ENCODE data around the gene CMSS1.
A peak's percentile ranks its signal among the peaks of the same experiment; 100 is the strongest.

Gene CMSS1

GRCh38 chr3:100075196-100075595, 257.5 kb downstream of the CMSS1 start:
- Histone ChIP-seq H3K4me1 (ENCODE audit: control insufficient read depth, insufficient read depth, low read length) (peaks cover 3% of the 10 kb centered on the region), H3K27ac (ENCODE audit: low read length) (no peak overlapping the region), H3K36me3 (ENCODE audit: control insufficient read depth in 2 of 2, insufficient read depth in 2 of 2, low read length in 2 of 2) (no peaks in the 10 kb centered on the region), H3K9ac (ENCODE audit: low read length in 2 of 2) (no peak overlapping the region), H3K27me3 (ENCODE audit: control insufficient read depth in 1 of 2, insufficient read depth in 2 of 2, low read length in 2 of 2) (no peaks in the 10 kb centered on the region), H3K4me3 (ENCODE audit: low read length in 2 of 2) (no peak overlapping the region), H3K9me3 (ENCODE audit: control insufficient read depth in 2 of 2, low read length in 2 of 2) (no peaks in the 10 kb centered on the region)

- Histone ChIP-seq H3K27me3 (ENCODE audit: control insufficient read depth in 1 of 2, insufficient read depth in 2 of 2, low read length in 2 of 2) (no peaks in the 10 kb centered on the region), H3K4me3 (ENCODE audit: low read length in 2 of 2) (no peak overlapping the region), H3K27ac (ENCODE audit: low read length) (no peak overlapping the region)
Measured at GRCh38 chr3:100075851-100076730, 258.4 kb downstream of the CMSS1 start.

GRCh38 chr3:100076731-100077529, 259.3 kb downstream of the CMSS1 start:
- no peak overlapping the region for H3K27ac ChIP-seq (ENCODE audit: low read length)
- H3K4me1 ChIP-seq (ENCODE audit: control insufficient read depth, insufficient read depth, low read length), result peaks cover 3% of the 10 kb centered on the region

More at GRCh38 chr3:100075851-100076730, 258.4 kb downstream of the CMSS1 start:
- Histone ChIP-seq H3K9ac (ENCODE audit: low read length in 2 of 2) (no peak overlapping the region), H3K36me3 (ENCODE audit: control insufficient read depth in 2 of 2, insufficient read depth in 2 of 2, low read length in 2 of 2) (no peaks in the 10 kb centered on the region), H3K4me1 (ENCODE audit: control insufficient read depth, insufficient read depth, low read length) (peaks cover 3% of the 10 kb centered on the region), H3K9me3 (ENCODE audit: control insufficient read depth in 2 of 2, low read length in 2 of 2) (no peaks in the 10 kb centered on the region)

DNA sequence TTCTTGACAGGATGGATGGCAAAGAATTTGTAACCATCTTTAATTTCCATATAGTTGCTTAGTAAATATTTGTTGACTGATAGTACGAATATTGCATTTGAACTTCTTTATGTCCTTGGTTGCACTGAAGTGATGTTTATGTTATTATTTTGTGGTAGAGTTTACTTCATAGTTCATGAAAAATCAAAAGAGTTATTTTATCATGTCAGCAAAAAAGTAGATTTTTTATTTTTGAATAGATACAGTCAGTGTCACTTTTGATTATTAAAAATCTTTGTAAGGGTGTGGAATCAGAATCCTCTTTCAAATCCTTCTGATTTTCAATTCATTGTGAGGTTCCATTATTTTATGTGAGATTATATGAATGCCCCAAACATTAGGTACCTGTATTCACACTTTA, 261.7 kb downstream of the CMSS1 start:
- Histone ChIP-seq H3K9ac (ENCODE audit: low read length in 2 of 2) (no peak overlapping the region), H3K27me3 (ENCODE audit: control insufficient read depth in 1 of 2, insufficient read depth in 2 of 2, low read length in 2 of 2) (no peaks in the 10 kb centered on the region), H3K27ac (ENCODE audit: low read length) (no peak overlapping the region), H3K4me3 (ENCODE audit: low read length in 2 of 2) (no peak overlapping the region), H3K9me3 (ENCODE audit: control insufficient read depth in 2 of 2, low read length in 2 of 2) (no peaks in the 10 kb centered on the region), H3K4me1 (ENCODE audit: control insufficient read depth, insufficient read depth, low read length) (peaks cover 3% of the 10 kb centered on the region), H3K36me3 (ENCODE audit: control insufficient read depth in 2 of 2, insufficient read depth in 2 of 2, low read length in 2 of 2) (no peaks in the 10 kb centered on the region)

More at GRCh38 chr3:100076731-100077529, 259.3 kb downstream of the CMSS1 start:
- Histone ChIP-seq H3K27me3 (ENCODE audit: control insufficient read depth in 1 of 2, insufficient read depth in 2 of 2, low read length in 2 of 2) (no peaks in the 10 kb centered on the region), H3K9ac (ENCODE audit: low read length in 2 of 2) (no peak overlapping the region), H3K9me3 (ENCODE audit: control insufficient read depth in 2 of 2, low read length in 2 of 2) (no peaks in the 10 kb centered on the region), H3K36me3 (ENCODE audit: control insufficient read depth in 2 of 2, insufficient read depth in 2 of 2, low read length in 2 of 2) (no peaks in the 10 kb centered on the region), H3K4me3 (ENCODE audit: low read length in 2 of 2) (peak overlapping the region in 1 of 2 donors; percentile 15)

DNA sequence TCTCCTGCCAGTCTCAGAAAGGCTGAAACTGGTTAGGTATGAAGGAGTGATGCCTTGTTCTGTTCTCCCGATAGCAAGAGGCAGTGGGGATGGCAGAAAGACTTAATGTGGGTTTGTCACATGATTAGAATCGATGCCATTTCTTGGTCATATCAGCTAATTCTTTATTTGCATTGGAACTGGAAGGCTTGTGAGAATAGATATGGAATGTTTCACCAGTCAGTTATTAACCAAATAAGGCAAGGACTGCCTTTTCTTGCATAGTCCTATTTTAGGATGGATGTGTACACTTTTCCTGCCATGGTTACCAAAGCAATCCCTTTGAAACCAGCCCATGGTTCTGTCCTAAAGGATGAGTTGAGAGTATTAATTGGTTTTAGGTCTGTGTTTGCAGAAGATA, 262.9 kb downstream of the CMSS1 start:
- H3K4me1 ChIP-seq (ENCODE audit: control insufficient read depth, insufficient read depth, low read length), result peaks cover 3% of the 10 kb centered on the region
- H3K27me3 ChIP-seq (ENCODE audit: control insufficient read depth in 1 of 2, insufficient read depth in 2 of 2, low read length in 2 of 2), result no peaks in the 10 kb centered on the region
- H3K4me3 ChIP-seq (ENCODE audit: low read length in 2 of 2), result no peak overlapping the region
- no peak overlapping the region for H3K9ac ChIP-seq (ENCODE audit: low read length in 2 of 2)
- H3K9me3 ChIP-seq (ENCODE audit: control insufficient read depth in 2 of 2, low read length in 2 of 2), result no peaks in the 10 kb centered on the region
- no peak overlapping the region for H3K27ac ChIP-seq (ENCODE audit: low read length)
- H3K36me3 ChIP-seq (ENCODE audit: control insufficient read depth in 2 of 2, insufficient read depth in 2 of 2, low read length in 2 of 2), result no peaks in the 10 kb centered on the region

- Histone ChIP-seq H3K4me1 (ENCODE audit: control insufficient read depth, insufficient read depth, low read length) (peaks cover 1% of the 10 kb centered on the region), H3K27ac (ENCODE audit: low read length) (no peak overlapping the region), H3K9ac (ENCODE audit: low read length in 2 of 2) (no peak overlapping the region), H3K4me3 (ENCODE audit: low read length in 2 of 2) (no peak overlapping the region), H3K27me3 (ENCODE audit: control insufficient read depth in 1 of 2, insufficient read depth in 2 of 2, low read length in 2 of 2) (no peaks in the 10 kb centered on the region), H3K9me3 (ENCODE audit: control insufficient read depth in 2 of 2, low read length in 2 of 2) (no peaks in the 10 kb centered on the region), H3K36me3 (ENCODE audit: control insufficient read depth in 2 of 2, insufficient read depth in 2 of 2, low read length in 2 of 2) (no peaks in the 10 kb centered on the region)
Measured at GRCh38 chr3:100081311-100081710, 263.6 kb downstream of the CMSS1 start.

DNA sequence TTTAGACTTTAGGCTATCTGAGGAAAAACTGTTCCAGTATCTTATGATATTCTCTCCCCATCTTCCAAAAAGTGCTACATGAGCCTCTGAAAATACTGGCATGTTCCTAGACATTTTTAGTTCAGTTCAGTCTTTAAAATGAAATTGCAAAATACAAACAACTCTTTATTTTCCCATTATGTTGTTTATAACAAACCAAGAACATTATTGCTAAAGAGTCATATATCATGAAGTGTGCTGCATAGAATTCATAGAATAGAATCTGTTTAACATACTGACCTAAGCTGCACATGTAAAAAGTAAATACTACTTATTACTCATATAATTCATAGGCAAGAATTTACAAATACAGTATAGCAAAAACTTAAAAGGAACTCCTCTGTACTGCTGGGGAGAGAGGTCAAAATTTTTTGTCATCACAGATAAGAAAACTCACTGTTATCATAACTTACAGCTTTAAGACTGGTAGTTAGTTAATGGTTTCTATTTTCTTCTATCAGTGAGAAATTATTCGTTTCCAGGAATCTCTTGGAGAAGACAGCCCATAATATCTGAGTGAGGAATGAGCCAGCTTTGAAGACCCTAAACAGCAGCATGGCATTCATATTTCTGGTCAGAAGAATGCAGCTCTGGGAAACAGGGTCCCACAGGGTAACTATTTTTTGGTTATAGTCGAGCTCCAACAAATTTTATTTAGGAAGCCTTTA, 264.5 kb downstream of the CMSS1 start:
- Histone ChIP-seq H3K4me1 (ENCODE audit: control insufficient read depth, insufficient read depth, low read length) (no peaks in the 10 kb centered on the region), H3K27ac (ENCODE audit: low read length) (no peak overlapping the region), H3K27me3 (ENCODE audit: control insufficient read depth in 1 of 2, insufficient read depth in 2 of 2, low read length in 2 of 2) (no peaks in the 10 kb centered on the region), H3K9me3 (ENCODE audit: control insufficient read depth in 2 of 2, low read length in 2 of 2) (no peaks in the 10 kb centered on the region), H3K9ac (ENCODE audit: low read length in 2 of 2) (no peak overlapping the region), H3K36me3 (ENCODE audit: control insufficient read depth in 2 of 2, insufficient read depth in 2 of 2, low read length in 2 of 2) (no peaks in the 10 kb centered on the region), H3K4me3 (ENCODE audit: low read length in 2 of 2) (no peak overlapping the region)

DNA sequence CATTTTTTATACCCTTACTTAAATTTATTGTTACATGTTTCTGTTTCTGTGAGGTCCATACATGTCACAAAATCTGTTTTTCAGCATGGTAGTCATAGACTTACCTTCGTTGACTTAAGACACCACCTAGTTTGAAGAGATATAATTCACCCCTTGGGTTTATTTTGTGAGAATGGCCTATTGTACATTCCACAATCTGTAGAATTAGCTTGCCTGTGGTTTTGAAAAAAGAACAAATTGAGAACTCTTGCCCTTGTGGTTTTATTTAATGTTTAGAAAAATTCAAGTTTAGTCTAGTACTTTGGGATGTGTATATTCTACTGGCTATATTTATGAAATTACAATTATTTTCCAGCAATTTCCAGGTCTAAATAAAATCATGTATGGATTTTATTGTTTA, 265.1 kb downstream of the CMSS1 start:
- H3K27me3 ChIP-seq (ENCODE audit: control insufficient read depth in 1 of 2, insufficient read depth in 2 of 2, low read length in 2 of 2), result no peaks in the 10 kb centered on the region
- no peaks in the 10 kb centered on the region for H3K36me3 ChIP-seq (ENCODE audit: control insufficient read depth in 2 of 2, insufficient read depth in 2 of 2, low read length in 2 of 2)
- H3K27ac ChIP-seq (ENCODE audit: low read length), result no peak overlapping the region
- no peaks in the 10 kb centered on the region for H3K4me1 ChIP-seq (ENCODE audit: control insufficient read depth, insufficient read depth, low read length)
- H3K9ac ChIP-seq (ENCODE audit: low read length in 2 of 2), result no peak overlapping the region
- H3K4me3 ChIP-seq (ENCODE audit: low read length in 2 of 2), result no peak overlapping the region
- no peaks in the 10 kb centered on the region for H3K9me3 ChIP-seq (ENCODE audit: control insufficient read depth in 2 of 2, low read length in 2 of 2)

- no peaks in the 10 kb centered on the region for H3K36me3 ChIP-seq (ENCODE audit: control insufficient read depth in 2 of 2, insufficient read depth in 2 of 2, low read length in 2 of 2)
- no peak overlapping the region for H3K4me3 ChIP-seq (ENCODE audit: low read length in 2 of 2)
- H3K27ac ChIP-seq (ENCODE audit: low read length), result no peak overlapping the region
- no peaks in the 10 kb centered on the region for H3K4me1 ChIP-seq (ENCODE audit: control insufficient read depth, insufficient read depth, low read length)
- no peaks in the 10 kb centered on the region for H3K9me3 ChIP-seq (ENCODE audit: control insufficient read depth in 2 of 2, low read length in 2 of 2)
- no peaks in the 10 kb centered on the region for H3K27me3 ChIP-seq (ENCODE audit: control insufficient read depth in 1 of 2, insufficient read depth in 2 of 2, low read length in 2 of 2)
- H3K9ac ChIP-seq (ENCODE audit: low read length in 2 of 2), result no peak overlapping the region
Measured at GRCh38 chr3:100083209-100083608, 265.5 kb downstream of the CMSS1 start.

GRCh38 chr3:100084100-100084806, 266.6 kb downstream of the CMSS1 start:
- Histone ChIP-seq H3K27me3 (ENCODE audit: control insufficient read depth in 1 of 2, insufficient read depth in 2 of 2, low read length in 2 of 2) (no peaks in the 10 kb centered on the region), H3K9me3 (ENCODE audit: control insufficient read depth in 2 of 2, low read length in 2 of 2) (no peaks in the 10 kb centered on the region), H3K4me3 (ENCODE audit: low read length in 2 of 2) (no peak overlapping the region), H3K9ac (ENCODE audit: low read length in 2 of 2) (no peak overlapping the region), H3K27ac (ENCODE audit: low read length) (no peak overlapping the region), H3K4me1 (ENCODE audit: control insufficient read depth, insufficient read depth, low read length) (no peaks in the 10 kb centered on the region), H3K36me3 (ENCODE audit: control insufficient read depth in 2 of 2, insufficient read depth in 2 of 2, low read length in 2 of 2) (no peaks in the 10 kb centered on the region)
